Mesothelial cell of epicardium (in vitro differentiated cells): ENCODE data around the gene KLHDC7A. TPM values are rescaled to one million over a fixed set of nuclear protein-coding genes. Genes with fewer than 3 reads are reported as not detected.

ENCODE experiments used
- DNase-seq, 2 experiments: peaks; one replicate each; pipeline ENCODE4 v3.0.0; 2021; ENCODE audit warnings: low spot score in 2 of 2; ENCODE audit not compliant: unreplicated experiment in 2 of 2
- H3K27ac Mint-ChIP-seq: 2 replicates; pipeline ENCODE4 v1.8.0; 2021; ENCODE audit warnings: mixed read lengths
- H3K27me3 Mint-ChIP-seq: 2 replicates; pipeline ENCODE4 v1.8.0; 2021; ENCODE audit warnings: low read depth, mixed read lengths
- H3K36me3 Mint-ChIP-seq: 2 replicates; pipeline ENCODE4 v1.8.0; 2021; ENCODE audit warnings: mixed read lengths
- H3K4me1 Mint-ChIP-seq: 2 replicates; pipeline ENCODE4 v1.8.0; 2021; ENCODE audit warnings: mixed read lengths
- H3K4me3 Mint-ChIP-seq: 2 replicates; pipeline ENCODE4 v1.8.0; 2021; ENCODE audit warnings: mild to moderate bottlenecking, moderate library complexity, mixed read lengths
- H3K9me3 Mint-ChIP-seq: 2 replicates; pipeline ENCODE4 v1.8.0; 2021; ENCODE audit warnings: mixed read lengths
- total RNA-seq: library from RNA; stranded (reverse); gene quantifications from 3 replicates; pipeline ENCODE4 v1.2.1, GENCODE V29; 2021
- TF ChIP-seq, protein P1 (sequence below): fragments of 200-600 bp; sonication (generic); IDR thresholded peaks from one replicate; pipeline ENCODE4 v1.5.0; 2021; ENCODE audit warnings: antibody characterized with exemption; ENCODE audit not compliant: unreplicated experiment

Gene KLHDC7A
- total RNA-seq, 1 donor from 2014 or later: 0.04 TPM

DNA sequence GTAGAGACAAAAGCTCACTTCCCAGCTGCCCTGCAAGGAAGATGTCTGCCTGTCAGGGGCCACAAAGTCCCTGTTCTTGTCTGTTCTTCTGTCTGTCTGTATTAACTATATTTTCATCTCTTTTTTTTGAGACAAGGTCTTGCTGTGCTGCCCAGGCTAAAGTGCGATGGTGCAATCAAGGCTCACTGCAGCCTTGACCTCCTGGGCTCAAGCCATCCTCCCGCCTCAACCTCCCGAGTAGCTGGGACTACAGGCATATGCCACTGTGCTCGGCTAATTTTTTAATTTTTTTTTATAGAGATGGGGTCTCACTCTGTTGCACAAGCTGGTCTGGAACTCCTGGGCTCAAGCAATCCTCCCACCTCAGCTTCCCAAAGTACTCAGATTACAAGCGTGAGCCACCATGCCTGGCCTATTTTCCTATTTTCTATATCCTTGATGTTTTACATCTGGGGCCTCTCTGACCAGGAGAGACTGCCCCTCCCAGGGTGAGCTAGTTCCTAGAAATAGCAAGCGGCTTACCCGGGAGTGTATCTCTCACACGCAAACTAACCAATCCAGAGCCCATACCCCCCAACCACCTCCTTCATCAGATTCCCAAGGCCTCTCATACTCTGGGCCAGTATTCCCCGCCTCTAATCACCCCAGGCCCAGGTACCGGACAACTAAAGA, 5.4 kb upstream of the KLHDC7A start:
- Mint-ChIP-seq H3K4me3 (no peak overlapping the region), H3K4me1 (peaks cover 13% of the 10 kb centered on the region)

DNA sequence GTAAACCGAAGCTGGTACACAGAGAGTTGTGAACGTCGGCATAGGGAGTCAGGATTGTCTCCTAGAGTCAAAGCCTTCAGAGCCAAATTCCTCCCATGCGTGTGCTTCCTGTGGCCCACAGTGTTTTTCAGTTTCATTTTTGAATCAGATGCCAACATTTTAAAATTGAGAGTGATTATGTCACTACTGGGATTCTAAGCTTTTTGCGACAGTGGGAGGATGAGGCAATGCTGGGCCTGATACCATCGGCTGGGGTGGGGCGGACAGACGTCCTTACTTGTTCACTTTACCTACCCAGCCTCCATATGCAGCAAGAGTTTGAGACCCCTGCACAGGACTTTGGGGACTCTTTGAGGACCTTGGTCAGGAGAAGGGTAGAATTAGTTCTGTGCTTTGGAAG, 1.3 kb upstream of the KLHDC7A start:
- Mint-ChIP-seq H3K4me3 (no peak overlapping the region), H3K27me3 (no peaks in the 10 kb centered on the region), H3K4me1 (peaks cover 20% of the 10 kb centered on the region), H3K9me3 (no peaks in the 10 kb centered on the region), H3K36me3 (no peaks in the 10 kb centered on the region), H3K27ac (no peak overlapping the region)
- DNase-seq: no peak
- TF ChIP-seq, protein P1, sequence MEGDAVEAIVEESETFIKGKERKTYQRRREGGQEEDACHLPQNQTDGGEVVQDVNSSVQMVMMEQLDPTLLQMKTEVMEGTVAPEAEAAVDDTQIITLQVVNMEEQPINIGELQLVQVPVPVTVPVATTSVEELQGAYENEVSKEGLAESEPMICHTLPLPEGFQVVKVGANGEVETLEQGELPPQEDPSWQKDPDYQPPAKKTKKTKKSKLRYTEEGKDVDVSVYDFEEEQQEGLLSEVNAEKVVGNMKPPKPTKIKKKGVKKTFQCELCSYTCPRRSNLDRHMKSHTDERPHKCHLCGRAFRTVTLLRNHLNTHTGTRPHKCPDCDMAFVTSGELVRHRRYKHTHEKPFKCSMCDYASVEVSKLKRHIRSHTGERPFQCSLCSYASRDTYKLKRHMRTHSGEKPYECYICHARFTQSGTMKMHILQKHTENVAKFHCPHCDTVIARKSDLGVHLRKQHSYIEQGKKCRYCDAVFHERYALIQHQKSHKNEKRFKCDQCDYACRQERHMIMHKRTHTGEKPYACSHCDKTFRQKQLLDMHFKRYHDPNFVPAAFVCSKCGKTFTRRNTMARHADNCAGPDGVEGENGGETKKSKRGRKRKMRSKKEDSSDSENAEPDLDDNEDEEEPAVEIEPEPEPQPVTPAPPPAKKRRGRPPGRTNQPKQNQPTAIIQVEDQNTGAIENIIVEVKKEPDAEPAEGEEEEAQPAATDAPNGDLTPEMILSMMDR: no peak

More for the DNA sequence above, 5.4 kb upstream of the KLHDC7A start:
- no peaks in the 10 kb centered on the region for H3K27me3 Mint-ChIP-seq
- no peak overlapping the region for H3K27ac Mint-ChIP-seq
- DNase-seq: no peak
- H3K9me3 Mint-ChIP-seq: no peaks in the 10 kb centered on the region
- H3K36me3 Mint-ChIP-seq: no peaks in the 10 kb centered on the region
- TF ChIP-seq, protein P1: no peak

DNA sequence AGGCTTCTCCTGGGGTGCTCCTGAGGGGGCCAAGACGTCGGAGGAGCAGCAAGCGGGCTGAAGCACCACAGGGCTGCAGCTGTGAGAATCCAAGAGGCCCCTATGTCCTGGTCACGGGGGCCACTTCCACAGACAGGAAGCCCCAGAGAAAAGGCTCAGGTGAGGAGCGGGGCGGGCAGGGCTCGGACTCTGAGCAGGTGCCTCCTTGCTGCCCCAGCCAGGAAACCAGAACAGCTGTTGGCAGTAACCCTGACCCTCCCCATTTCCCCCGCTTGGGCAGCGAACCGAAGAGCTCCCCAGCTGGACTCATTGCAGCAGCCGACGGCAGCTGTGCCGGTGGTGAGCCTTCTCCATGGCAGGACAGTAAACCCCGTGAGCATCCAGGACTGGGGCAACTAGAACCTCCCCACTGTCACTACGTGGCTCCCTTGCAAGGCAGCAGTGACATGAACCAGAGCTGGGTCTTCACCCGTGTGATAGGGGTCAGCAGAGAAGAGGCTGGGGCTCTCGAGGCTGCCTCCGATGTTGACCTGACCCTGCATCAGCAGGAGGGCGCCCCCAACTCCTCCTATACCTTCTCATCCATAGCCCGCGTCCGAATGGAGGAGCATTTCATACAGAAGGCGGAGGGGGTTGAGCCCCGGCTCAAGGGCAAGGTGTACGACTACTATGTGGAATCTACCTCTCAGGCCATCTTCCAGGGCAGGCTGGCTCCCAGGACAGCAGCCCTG, 625 bp downstream of the KLHDC7A start:
- no peak overlapping the region for H3K27ac Mint-ChIP-seq
- no peaks in the 10 kb centered on the region for H3K9me3 Mint-ChIP-seq
- DNase-seq: no peak
- H3K4me1 Mint-ChIP-seq: peaks cover 17% of the 10 kb centered on the region
- TF ChIP-seq, protein P1: no peak
- no peaks in the 10 kb centered on the region for H3K36me3 Mint-ChIP-seq
- H3K27me3 Mint-ChIP-seq: no peaks in the 10 kb centered on the region
- H3K4me3 Mint-ChIP-seq: no peak overlapping the region

DNA sequence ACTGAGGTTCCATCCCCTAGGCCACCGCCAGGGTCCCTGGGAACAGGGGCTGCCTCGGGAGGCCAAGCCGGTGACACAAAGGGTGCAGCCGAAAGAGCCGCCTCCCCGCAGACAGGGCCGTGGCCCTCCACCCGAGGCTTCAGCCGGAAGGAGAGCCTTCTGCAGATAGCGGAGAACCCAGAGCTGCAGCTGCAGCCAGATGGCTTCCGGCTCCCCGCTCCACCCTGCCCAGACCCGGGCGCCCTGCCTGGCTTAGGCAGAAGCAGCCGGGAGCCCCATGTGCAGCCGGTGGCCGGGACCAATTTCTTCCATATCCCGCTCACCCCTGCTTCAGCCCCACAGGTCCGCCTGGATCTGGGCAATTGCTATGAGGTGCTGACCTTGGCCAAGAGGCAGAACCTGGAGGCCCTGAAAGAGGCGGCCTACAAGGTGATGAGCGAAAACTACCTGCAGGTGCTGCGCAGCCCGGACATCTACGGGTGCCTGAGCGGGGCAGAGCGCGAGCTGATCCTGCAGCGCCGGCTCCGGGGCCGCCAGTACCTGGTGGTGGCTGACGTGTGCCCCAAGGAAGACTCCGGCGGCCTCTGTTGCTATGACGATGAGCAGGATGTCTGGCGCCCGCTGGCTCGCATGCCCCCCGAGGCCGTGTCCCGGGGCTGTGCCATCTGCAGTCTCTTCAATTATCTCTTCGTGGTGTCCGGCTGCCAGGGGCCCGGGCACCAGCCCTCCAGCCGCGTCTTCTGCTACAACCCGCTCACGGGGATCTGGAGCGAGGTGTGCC, 1.4 kb downstream of the KLHDC7A start:
- peaks cover 17% of the 10 kb centered on the region for H3K4me1 Mint-ChIP-seq
- H3K27me3 Mint-ChIP-seq: no peaks in the 10 kb centered on the region
- no peak overlapping the region for H3K4me3 Mint-ChIP-seq
- no peaks in the 10 kb centered on the region for H3K36me3 Mint-ChIP-seq
- no peak overlapping the region for H3K27ac Mint-ChIP-seq
- TF ChIP-seq, protein P1: no peak
- no peak for DNase-seq
- H3K9me3 Mint-ChIP-seq: no peaks in the 10 kb centered on the region

DNA sequence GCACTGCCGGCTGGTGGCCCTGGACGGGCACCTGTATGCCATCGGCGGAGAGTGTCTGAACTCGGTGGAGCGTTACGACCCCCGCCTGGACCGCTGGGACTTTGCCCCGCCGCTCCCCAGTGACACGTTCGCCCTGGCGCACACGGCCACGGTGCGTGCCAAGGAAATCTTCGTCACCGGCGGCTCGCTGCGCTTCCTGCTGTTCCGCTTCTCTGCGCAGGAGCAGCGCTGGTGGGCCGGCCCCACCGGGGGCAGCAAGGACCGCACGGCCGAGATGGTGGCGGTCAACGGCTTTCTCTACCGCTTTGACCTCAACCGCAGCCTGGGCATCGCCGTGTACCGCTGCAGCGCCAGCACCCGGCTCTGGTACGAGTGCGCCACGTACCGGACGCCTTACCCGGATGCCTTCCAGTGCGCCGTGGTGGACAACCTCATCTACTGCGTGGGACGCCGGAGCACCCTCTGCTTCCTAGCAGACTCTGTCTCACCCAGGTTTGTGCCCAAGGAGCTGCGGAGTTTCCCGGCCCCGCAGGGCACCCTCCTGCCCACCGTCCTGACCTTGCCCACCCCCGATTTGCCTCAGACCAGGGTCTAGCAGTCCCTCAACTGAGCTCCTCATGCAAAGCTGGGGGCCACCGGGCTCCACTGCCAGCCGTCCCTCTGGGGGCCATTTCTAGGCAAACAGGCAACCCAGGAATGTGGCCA, 2.1 kb downstream of the KLHDC7A start:
- H3K4me3 Mint-ChIP-seq: no peak overlapping the region
- no peaks in the 10 kb centered on the region for H3K36me3 Mint-ChIP-seq
- TF ChIP-seq, protein P1: no peak
- no peaks in the 10 kb centered on the region for H3K9me3 Mint-ChIP-seq
- DNase-seq: no peak
- no peak overlapping the region for H3K27ac Mint-ChIP-seq
- H3K27me3 Mint-ChIP-seq: no peaks in the 10 kb centered on the region
- H3K4me1 Mint-ChIP-seq: peaks cover 17% of the 10 kb centered on the region
